Central memory CD8-positive, alpha-beta T cell (primary cell): ENCODE data around the gene FLT3LG.
"Not testable (repeated sequence)": the region's sequence is repeated elsewhere in the genome, so short reads cannot be mapped to it uniquely, and the experiment has no call there.

Experiments
- ATAC-seq: fragments of 150-1000 bp; cut with Tn5 transposase; replicated peaks from 2 replicates; pipeline ENCODE4 v1.10.0; 2022; ENCODE audit warnings: mild to moderate bottlenecking, moderate FRiP score, moderate number of reproducible peaks; ENCODE audit not compliant: poor library complexity, severe bottlenecking; ENCODE audit errors: extremely low read depth
- DNase-seq, 2 donors: peaks; one replicate each; pipeline ENCODE4 v3.0.0; 2021; ENCODE audit warnings: low spot score in 2 of 2
- H3K27ac Mint-ChIP-seq: one replicate; pipeline ENCODE4 v1.8.0; 2022; ENCODE audit warnings: low read depth, mild to moderate bottlenecking, moderate library complexity, mixed read lengths
- H3K27me3 Mint-ChIP-seq: one replicate; pipeline ENCODE4 v1.8.0; 2022; ENCODE audit warnings: mixed read lengths
- H3K36me3 Mint-ChIP-seq: one replicate; pipeline ENCODE4 v1.8.0; 2022; ENCODE audit warnings: mild to moderate bottlenecking, moderate library complexity, mixed read lengths; ENCODE audit not compliant: insufficient read depth
- H3K4me1 Mint-ChIP-seq: one replicate; pipeline ENCODE4 v1.8.0; 2022; ENCODE audit warnings: mixed read lengths
- H3K4me3 Mint-ChIP-seq: one replicate; pipeline ENCODE4 v1.8.0; 2022; ENCODE audit warnings: mild to moderate bottlenecking, moderate library complexity, mixed read lengths
- H3K9me3 Mint-ChIP-seq: one replicate; pipeline ENCODE4 v1.8.0; 2022; ENCODE audit warnings: mixed read lengths

Gene FLT3LG

DNA sequence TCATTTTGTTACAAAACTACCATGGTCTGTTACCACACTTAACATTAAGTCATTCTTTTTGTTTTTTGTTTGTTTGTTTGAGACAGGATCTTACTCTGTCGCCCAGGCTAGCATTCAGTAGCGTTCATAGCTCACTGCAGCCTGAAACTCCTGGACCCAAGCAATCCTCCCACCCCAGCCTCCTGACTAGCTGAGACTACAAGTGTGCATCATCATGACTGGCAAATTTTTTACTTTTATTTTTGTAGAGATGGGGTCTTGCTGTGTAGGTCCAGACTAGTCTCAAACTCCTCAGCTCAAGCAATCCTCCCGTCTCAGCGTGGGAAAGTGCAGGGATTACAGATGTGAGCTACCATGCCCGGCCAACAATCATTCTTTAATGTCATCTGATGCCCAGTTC is 17.7 kb upstream of the FLT3LG start:
- H3K27ac Mint-ChIP-seq = no peak overlapping the region
- H3K4me1 Mint-ChIP-seq = peaks cover 34% of the 10 kb centered on the region
- ATAC-seq (no peak), DNase-seq (no peak)
- H3K27me3 Mint-ChIP-seq = no peaks in the 10 kb centered on the region
- no peaks in the 10 kb centered on the region for H3K9me3 Mint-ChIP-seq
- no peak overlapping the region for H3K4me3 Mint-ChIP-seq
- H3K36me3 Mint-ChIP-seq = peaks cover 34% of the 10 kb centered on the region

DNA sequence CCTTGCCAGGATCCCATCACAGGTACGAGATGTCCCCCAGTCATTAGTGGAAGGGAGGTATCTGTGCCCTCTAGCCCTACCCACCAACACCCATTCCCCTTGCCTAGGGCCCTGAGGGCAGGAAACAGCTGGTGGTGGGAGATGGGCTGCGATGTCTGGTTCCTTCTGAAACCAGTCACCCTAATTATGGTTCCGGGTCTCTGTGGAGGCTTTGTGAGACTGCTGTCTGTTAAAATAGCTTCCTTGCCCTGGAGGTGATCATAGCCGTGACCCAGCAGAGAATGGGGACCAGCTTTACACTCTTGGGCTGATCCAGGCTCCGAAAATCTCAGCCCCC is 15.5 kb upstream of the FLT3LG start:
- ATAC-seq (no peak), DNase-seq (no peak)
- Mint-ChIP-seq H3K4me1 (peaks cover 17% of the 10 kb centered on the region), H3K36me3 (peaks cover 20% of the 10 kb centered on the region), H3K4me3 (no peak overlapping the region), H3K9me3 (no peaks in the 10 kb centered on the region), H3K27me3 (no peaks in the 10 kb centered on the region), H3K27ac (no peak overlapping the region)

DNA sequence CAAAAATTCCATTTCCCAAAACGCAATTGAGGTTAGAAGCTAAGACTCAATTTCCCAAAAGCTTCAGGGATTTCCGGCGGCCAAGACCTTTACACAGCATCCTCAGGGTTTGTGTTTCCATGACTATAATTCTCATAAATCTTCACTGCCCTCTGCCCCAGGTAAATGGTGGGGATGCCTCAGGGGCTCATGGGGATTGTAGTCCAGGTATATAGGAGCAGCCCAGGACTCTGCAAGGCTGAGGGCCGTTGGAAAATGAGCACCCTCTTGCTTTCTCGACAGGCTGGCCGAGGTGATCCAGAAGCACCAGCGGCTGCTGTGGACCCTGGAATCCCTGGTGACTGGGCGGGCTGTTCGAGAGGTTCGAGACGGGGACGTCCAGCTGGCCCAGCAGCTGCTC is 14.6 kb upstream of the FLT3LG start:
- no peak overlapping the region for H3K27ac Mint-ChIP-seq

DNA sequence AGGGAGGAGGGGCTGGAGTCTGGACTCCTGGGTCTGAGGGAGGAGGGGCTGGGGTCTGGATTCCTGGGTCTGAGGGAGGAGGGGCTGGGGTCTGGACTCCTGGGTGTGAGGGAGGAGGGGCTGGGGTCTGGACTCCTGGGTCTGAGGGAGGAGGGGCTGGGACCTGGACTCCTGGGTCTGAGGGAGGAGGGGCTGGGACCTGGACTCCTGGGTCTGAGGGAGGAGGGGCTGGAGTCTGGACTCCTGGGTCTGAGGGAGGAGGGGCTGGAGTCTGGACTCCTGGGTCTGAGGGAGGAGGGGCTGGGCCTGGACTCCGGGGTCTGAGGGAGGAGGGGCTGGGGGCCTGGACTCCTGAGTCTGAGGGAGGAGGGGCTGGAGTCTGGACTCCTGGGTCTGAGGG is 12.9 kb upstream of the FLT3LG start:
- H3K4me1 Mint-ChIP-seq, H3K27ac Mint-ChIP-seq: not testable (repeated sequence)

More for the DNA sequence above, 14.6 kb upstream of the FLT3LG start:
- ATAC-seq (no peak), DNase-seq (no peak)
- H3K9me3 Mint-ChIP-seq = no peaks in the 10 kb centered on the region
- peaks cover 8% of the 10 kb centered on the region for H3K4me1 Mint-ChIP-seq
- peaks cover 25% of the 10 kb centered on the region for H3K36me3 Mint-ChIP-seq
- H3K27me3 Mint-ChIP-seq = no peaks in the 10 kb centered on the region
- no peak overlapping the region for H3K4me3 Mint-ChIP-seq

DNA sequence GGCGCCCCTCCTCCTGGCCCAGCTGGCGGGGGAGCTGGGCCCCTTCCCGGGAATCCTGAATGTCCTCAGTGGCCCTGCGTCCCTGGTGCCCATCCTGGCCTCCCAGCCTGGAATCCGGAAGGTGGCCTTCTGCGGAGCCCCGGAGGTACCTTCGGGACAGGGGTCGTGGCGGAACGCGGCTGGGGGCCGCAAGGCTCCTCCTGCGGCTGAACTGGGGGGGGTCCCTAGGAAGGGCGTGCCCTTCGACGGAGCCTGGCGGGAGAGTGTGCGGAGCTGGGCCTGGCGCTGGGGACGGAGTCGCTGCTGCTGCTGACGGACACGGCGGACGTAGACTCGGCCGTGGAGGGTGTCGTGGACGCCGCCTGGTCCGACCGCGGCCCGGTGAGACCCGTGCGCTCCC is 12.4 kb upstream of the FLT3LG start:
- Mint-ChIP-seq H3K36me3 (peaks cover 17% of the 10 kb centered on the region), H3K27ac (no peak overlapping the region), H3K27me3 (no peaks in the 10 kb centered on the region), H3K4me3 (no peak overlapping the region), H3K9me3 (no peaks in the 10 kb centered on the region), H3K4me1 (peaks cover 6% of the 10 kb centered on the region)
- ATAC-seq = no peak
- no peak for DNase-seq

More for the DNA sequence above, 12.9 kb upstream of the FLT3LG start:
- not testable (repeated sequence) for H3K27me3 Mint-ChIP-seq, ATAC-seq, H3K9me3 Mint-ChIP-seq, H3K4me3 Mint-ChIP-seq, DNase-seq
- H3K36me3 Mint-ChIP-seq = peaks cover 21% of the 10 kb centered on the region

DNA sequence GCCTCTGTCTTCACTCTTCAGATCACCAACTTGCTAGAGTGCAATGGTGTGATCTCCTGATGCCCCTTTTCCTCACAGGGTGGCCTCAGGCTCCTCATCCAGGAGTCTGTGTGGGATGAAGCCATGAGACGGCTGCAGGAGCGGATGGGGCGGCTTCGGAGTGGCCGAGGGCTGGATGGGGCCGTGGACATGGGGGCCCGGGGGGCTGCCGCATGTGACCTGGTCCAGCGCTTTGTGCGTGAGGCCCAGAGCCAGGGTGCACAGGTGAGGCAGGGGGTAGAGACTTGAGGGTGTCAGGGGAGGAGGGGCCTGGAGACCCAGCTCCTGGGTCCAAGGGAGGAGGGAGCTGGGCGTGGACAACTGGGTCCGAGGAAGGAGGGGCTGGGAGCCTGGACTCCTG is 11.5 kb upstream of the FLT3LG start:
- Mint-ChIP-seq H3K27me3 (no peaks in the 10 kb centered on the region), H3K4me3 (no peak overlapping the region), H3K4me1 (no peaks in the 10 kb centered on the region), H3K36me3 (peaks cover 17% of the 10 kb centered on the region), H3K27ac (no peak overlapping the region), H3K9me3 (no peaks in the 10 kb centered on the region)
- no peak for DNase-seq
- ATAC-seq = no peak

DNA sequence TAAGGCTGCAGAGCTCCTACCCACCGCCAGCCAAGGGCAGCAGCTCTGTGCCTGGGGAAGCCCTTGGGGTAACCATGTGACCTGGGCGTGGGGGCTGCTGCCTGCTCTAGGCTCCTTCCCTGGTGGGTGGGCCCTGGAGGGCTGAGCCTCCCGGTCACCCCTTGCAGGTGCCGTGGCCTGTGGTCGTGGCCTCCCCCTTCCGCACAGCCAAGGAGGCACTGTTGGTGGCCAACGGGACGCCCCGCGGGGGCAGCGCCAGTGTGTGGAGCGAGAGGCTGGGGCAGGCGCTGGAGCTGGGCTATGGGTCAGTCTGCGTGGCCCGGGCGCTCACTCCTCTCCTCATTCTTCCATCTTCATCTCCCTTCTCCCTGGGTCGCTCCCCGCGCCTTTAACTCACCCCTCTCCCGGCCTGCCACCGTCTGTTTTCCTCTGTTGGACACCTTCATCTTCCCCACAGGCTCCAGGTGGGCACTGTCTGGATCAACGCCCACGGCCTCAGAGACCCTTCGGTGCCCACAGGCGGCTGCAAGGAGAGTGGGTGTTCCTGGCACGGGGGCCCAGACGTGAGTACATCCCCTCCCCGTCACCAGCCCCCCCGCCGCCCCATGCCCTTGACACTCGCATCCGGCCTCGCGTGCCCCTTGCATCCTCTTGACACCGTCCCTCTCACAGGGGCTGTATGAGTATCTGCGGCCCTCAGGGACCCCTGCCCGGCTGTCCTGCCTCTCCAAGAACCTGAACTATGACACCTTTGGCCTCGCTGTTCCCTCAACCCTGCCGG is 9.9 kb upstream of the FLT3LG start:
- Mint-ChIP-seq H3K27me3 (no peaks in the 10 kb centered on the region), H3K4me1 (peaks cover 9% of the 10 kb centered on the region), H3K27ac (peak overlapping the region; percentile 88), H3K4me3 (peak overlapping the region; percentile 25), H3K9me3 (no peaks in the 10 kb centered on the region), H3K36me3 (peaks cover 22% of the 10 kb centered on the region)
- DNase-seq (no peak), ATAC-seq (no peak)

DNA sequence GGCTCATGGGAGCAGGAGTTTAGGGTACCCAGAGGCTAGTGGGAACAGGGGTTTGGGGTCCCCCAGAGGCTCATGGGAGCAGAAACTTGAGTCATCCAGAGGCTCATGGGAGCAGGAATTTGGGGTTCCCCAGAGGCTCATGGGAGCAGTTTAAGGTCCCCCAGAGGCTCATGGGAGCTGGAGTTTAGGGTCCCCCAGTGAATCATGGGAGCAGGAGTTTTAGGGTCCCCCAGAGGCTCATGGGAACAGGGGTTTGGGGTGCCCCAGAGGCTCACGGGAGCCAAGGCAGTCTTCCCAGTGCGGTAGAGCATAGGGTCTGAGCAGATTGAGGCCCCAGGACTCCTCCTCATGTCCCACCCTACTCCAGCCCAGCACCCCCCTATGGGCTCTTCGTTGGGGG is 8.6 kb upstream of the FLT3LG start:
- peak overlapping the region; percentile 88 for H3K27ac Mint-ChIP-seq
- DNase-seq (no peak), ATAC-seq (no peak)
- H3K4me3 Mint-ChIP-seq = no peak overlapping the region
- no peaks in the 10 kb centered on the region for H3K9me3 Mint-ChIP-seq
- no peaks in the 10 kb centered on the region for H3K27me3 Mint-ChIP-seq
- peaks cover 16% of the 10 kb centered on the region for H3K4me1 Mint-ChIP-seq
- peaks cover 25% of the 10 kb centered on the region for H3K36me3 Mint-ChIP-seq

DNA sequence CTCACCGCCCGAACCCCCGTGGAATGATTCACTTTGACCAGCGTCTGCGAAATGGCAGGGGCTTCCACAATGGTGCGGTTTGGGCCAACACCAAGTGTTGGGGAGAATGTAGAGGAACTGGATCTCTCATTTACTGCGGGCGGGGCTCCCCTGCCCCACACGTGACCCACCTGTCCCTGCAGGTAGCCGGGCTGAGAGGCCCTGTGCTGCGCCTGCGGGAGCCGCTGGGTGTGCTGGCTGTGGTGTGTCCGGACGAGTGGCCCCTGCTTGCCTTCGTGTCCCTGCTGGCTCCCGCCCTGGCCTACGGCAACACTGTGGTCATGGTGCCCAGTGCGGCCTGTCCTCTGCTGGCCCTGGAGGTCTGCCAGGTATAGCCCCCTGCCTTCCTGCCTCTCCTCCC is 5.8 kb upstream of the FLT3LG start:
- H3K36me3 Mint-ChIP-seq = peaks cover 19% of the 10 kb centered on the region

DNA sequence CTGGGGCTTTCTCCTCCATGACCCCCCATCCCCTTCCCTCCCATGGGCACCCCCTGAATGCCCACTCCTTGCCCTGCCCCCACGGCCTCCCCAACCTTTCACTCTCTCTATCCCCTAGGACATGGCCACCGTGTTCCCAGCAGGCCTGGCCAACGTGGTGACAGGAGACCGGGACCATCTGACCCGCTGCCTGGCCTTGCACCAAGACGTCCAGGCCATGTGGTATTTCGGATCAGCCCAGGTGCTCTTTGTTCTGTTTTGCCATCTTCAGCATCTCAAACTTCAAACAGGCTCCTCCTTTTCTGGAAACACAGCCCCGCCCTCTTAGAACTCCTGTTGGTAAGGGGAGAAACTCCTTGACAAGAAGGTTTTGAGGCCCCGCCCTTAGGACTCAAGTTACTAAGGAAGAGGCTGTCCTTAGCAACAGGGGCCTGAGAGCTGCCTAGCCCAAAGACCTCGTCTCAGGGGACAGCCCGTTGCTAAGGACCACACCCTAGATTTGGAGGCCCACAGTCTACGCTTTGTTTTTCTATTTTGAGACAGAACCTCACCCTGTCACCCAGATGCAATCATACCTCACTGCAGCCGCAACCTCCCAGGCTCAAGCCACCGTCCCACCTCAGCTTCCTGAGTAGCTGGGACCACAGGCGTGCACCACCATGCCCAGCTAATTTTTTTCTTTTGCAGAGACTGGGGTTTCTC is 5.1 kb upstream of the FLT3LG start:
- ATAC-seq = peak; percentile 87
- peak; percentile 74 to 93 for DNase-seq
- Mint-ChIP-seq H3K36me3 (peaks cover 19% of the 10 kb centered on the region), H3K4me3 (peak overlapping the region; percentile 79), H3K4me1 (peaks cover 35% of the 10 kb centered on the region), H3K9me3 (no peaks in the 10 kb centered on the region), H3K27ac (peak overlapping the region; percentile 99), H3K27me3 (no peaks in the 10 kb centered on the region)

More for the DNA sequence above, 5.8 kb upstream of the FLT3LG start:
- H3K4me3 Mint-ChIP-seq = no peak overlapping the region
- no peaks in the 10 kb centered on the region for H3K9me3 Mint-ChIP-seq
- peaks cover 30% of the 10 kb centered on the region for H3K4me1 Mint-ChIP-seq
- ATAC-seq (no peak), DNase-seq (no peak)
- H3K27me3 Mint-ChIP-seq = no peaks in the 10 kb centered on the region
- peak overlapping the region; percentile 99 for H3K27ac Mint-ChIP-seq

DNA sequence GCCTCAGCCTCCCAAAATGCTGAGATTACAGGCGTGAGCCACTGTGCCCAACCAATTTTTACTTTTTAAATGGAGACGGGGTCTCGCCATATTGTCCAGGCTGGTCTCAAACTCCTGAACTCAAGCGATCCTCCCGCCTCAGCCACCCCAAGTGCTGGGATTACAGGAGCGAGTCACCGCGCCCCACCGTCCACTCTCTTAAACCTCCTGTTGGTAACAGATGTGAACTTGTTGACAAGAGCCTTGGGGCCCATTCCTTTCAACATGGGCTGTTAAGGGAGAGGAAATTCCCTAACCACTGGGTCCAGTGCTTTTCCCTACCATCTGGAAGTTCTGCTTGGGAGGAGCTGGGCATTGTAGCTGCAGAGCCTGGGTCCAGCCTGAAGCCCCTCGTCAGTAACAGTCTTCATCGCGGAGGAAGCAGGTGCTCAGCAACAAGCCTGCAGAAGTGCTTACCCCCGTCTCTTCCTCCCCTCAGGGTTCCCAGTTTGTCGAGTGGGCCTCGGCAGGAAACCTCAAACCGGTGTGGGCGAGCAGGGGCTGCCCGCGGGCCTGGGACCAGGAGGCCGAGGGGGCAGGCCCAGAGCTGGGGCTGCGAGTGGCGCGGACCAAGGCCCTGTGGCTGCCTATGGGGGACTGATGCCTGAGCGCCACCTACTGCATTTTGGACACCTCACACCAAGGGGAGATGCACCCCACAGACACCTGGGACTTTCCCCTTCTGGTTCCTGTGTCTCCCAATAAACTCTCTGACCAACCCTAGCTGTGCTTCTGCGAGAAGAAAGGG is 4.0 kb upstream of the FLT3LG start:
- DNase-seq (peak; percentile 67 to 82), ATAC-seq (peak; percentile 38)
- peak overlapping the region; percentile 99 for H3K27ac Mint-ChIP-seq
- peaks cover 38% of the 10 kb centered on the region for H3K4me1 Mint-ChIP-seq
- no peaks in the 10 kb centered on the region for H3K27me3 Mint-ChIP-seq
- H3K9me3 Mint-ChIP-seq = no peaks in the 10 kb centered on the region
- H3K4me3 Mint-ChIP-seq = peak overlapping the region; percentile 53
- peaks cover 22% of the 10 kb centered on the region for H3K36me3 Mint-ChIP-seq

DNA sequence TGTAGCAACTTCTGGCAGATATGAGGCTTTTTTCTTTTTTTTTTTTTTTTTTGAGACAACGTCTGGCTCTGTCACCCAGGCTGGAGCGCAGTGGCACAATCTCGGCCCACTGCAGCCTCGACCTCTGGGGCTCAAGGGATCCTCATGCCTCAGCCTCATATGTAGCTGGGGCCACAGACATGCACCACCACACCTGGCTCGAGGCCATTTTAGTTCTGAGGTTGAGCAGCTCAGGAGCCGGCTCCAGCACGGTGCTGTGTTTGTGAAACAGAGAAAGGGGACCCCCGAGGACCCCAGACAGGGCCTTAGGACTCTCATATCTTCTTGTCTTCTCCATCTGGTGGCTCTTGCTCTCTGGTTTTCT is 3.4 kb upstream of the FLT3LG start:
- no peaks in the 10 kb centered on the region for H3K9me3 Mint-ChIP-seq
- no peak for DNase-seq
- no peak for ATAC-seq
- peak overlapping the region; percentile 99 for H3K27ac Mint-ChIP-seq
- peak overlapping the region; percentile 53 for H3K4me3 Mint-ChIP-seq
- H3K27me3 Mint-ChIP-seq = no peaks in the 10 kb centered on the region
- peaks cover 25% of the 10 kb centered on the region for H3K36me3 Mint-ChIP-seq
- H3K4me1 Mint-ChIP-seq = peaks cover 43% of the 10 kb centered on the region
